Measurements from ENCODE around the gene CD52. TPM values are rescaled to one million over a fixed set of nuclear protein-coding genes. Genes with fewer than 3 reads are reported as not detected.

CD52 gene
- total RNA-seq, 6 experiments from 2014 or later, result 2.8 to 17.6 (median 8.5) TPM

DNA sequence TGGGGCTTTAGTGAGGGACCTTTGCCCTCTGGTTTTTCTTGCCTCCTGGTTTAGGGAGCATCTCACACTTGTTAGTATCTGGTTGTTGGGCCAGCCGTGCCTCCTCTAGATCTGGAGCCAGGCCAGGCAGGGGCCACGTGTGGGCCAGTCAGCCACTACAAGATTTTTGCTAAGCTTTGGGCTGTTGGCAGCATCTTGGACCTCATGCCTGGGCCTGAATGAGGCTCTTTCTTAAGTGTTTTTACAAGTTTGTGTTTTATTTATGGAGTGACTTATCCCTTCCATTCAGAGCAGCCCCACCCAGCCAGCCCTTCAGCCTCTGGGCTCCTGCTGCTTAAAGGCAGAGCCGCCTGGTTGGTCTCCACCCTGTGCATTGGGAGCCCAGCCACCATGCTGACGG lies 39.5 kb upstream of the CD52 start:
- WGBS (ENCODE audit: insufficient coverage, low coverage, low lambda C conversion rate, missing lambda C conversion rate), result 85% methylated on average over 2 of the region's 4 CpGs
- Histone ChIP-seq H3K27ac (peak overlapping the region; percentile 56 to 88 (median 60)), H3K36me3 (no peaks in the 10 kb centered on the region), H3K9me3 (no peaks in the 10 kb centered on the region), H3K4me1 (peaks cover 0 to 44% (median 21%) of the 10 kb centered on the region in 4 donors), H3K27me3 (no peaks in the 10 kb centered on the region), H3K4me3 (no peak overlapping the region)
- no peak for ATAC-seq
- intact Hi-C loops (cut with DNase I), result no loop called here
- TF ChIP-seq POLR2A (IDR thresholded peaks at IDR 0.05) (no peak), CTCF (IDR thresholded peaks at IDR 0.05) (no peak)
- DNase-seq, result peak in 1 of 3 donors; percentile 51

GRCh38 chr1:26278724-26279455 lies 38.9 kb upstream of the CD52 start:
- Histone ChIP-seq H3K27me3 (no peaks in the 10 kb centered on the region), H3K27ac (peak overlapping the region; percentile 88 to 93 (median 91)), H3K4me3 (peak overlapping the region; percentile 92 to 99 (median 92)), H3K4me1 (peaks cover 0 to 44% (median 21%) of the 10 kb centered on the region in 4 donors), H3K9me3 (no peaks in the 10 kb centered on the region), H3K36me3 (no peaks in the 10 kb centered on the region)
- TF ChIP-seq POLR2A (IDR thresholded peaks at IDR 0.05), result peak; percentile 49
- TF ChIP-seq CTCF (IDR thresholded peaks at IDR 0.05), result no peak
- peak; percentile 40 to 47 (median 46) for DNase-seq
- 71% methylated on average over 8 of the region's 9 CpGs for WGBS (ENCODE audit: insufficient coverage, low coverage, low lambda C conversion rate, missing lambda C conversion rate)
- intact Hi-C loops (cut with DNase I), result no loop called here
- ATAC-seq, result peak in 1 of 4 donors; percentile 21

DNA sequence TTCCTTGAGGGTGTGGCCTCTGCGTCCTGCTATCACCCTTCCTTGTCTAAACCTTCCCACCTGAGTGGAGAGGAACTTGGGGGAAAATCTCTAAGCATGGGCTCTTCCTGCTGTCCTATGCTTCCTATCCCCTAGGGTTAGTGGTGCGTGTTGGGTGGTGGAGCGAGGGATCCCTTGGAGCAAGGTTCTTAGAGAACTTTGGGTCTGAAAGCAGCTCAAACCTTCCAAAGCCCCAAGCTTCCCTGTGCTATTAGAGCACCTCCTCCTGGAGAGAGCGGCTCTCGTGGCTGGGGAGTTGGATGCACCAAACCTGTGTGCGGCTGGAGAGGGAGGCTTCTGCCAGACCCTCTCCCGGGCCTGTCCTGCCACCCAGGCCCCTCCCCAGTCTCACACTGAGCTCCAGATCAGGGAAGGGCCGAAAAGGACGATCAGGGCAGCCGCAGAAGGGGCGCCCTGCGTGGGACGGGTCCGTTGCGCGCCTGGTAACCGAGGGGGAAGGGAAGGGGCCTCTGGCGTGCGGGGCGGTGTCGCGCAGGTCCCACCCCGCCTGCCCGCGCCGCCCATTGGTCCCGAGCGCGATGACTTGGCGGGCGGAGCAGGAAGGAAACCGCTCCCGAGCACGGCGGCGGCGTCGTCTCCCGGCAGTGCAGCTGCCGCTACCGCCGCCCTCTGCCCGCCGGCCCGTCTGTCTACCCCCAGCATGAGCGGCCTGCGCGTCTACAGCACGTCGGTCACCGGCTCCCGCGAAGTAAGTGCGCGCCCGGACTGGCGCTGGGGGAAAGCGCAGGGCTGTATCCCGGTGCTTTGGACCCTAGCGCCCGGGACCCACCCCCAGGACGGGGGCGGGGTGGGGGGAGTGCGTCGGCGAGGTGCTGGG lies 38.1 kb upstream of the CD52 start, which contains the start of gene SH3BGRL3:
Gene SH3BGRL3, plus strand, starts transcription at position 631 of the 877 bp plus-strand sequence. Its CDS starts 70 bp downstream, at position 701.
- Histone ChIP-seq H3K4me1 (peaks cover 0 to 49% (median 21%) of the 10 kb centered on the region in 4 donors), H3K27me3 (no peaks in the 10 kb centered on the region), H3K36me3 (no peaks in the 10 kb centered on the region), H3K27ac (peak within 1 kb of the TSS; percentile 88 to 93 (median 91)), H3K4me3 (peak within 1 kb of the TSS; percentile 92 to 99 (median 92)), H3K9me3 (no peaks in the 10 kb centered on the region)
- 7% methylated on average over 7 of the region's 66 CpGs for WGBS (ENCODE audit: insufficient coverage, low coverage, low lambda C conversion rate, missing lambda C conversion rate)
- intact Hi-C loops (cut with DNase I), result loop anchor here (5.0 to 10.0 kb wide), 2 partner anchors 43 to 85 kb away; no protein-coding TSS in a partner anchor
- TF ChIP-seq POLR2A (IDR thresholded peaks at IDR 0.05) (peak; percentile 99), CTCF (IDR thresholded peaks at IDR 0.05) (peak; percentile 11 to 41 (median 34))
- DNase-seq (peak; percentile 92 to 93 (median 93)), ATAC-seq (peak; percentile 74 to 90 (median 89))

DNA sequence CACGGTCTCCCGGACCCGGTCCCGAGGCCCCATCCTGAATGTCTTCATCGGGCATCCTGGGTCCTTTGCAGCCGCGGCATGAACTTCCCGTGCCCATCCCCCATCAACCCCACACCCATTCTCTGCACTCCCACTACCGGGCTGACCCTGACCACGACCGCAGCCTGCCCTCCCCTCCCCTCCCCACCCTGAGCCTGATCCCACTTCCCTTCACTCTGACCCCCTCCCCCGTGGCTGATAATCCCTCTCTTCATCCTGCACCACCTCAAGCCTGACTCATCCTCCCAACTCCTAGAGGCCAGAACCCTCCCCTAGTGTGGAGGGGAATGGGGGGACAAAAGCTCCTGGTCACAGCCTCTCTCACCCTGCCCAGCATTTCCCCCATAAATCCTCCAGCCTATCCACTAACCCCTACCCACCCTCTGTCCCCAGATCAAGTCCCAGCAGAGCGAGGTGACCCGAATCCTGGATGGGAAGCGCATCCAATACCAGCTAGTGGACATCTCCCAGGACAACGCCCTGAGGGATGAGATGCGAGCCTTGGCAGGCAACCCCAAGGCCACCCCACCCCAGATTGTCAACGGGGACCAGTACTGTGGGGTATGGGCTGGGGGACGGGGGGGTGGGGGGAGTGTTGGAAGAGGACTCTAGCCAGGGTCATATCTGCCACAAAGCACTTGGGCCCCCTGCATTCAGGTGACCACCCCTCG lies 37.3 kb upstream of the CD52 start:
- no peaks in the 10 kb centered on the region for H3K9me3 ChIP-seq
- ATAC-seq, result peak in 2 of 4 donors; percentile 1 to 2
- no peaks in the 10 kb centered on the region for H3K36me3 ChIP-seq
- peak overlapping the region; percentile 92 to 99 (median 92) for H3K4me3 ChIP-seq
- TF ChIP-seq POLR2A (IDR thresholded peaks at IDR 0.05) (no peak), CTCF (IDR thresholded peaks at IDR 0.05) (no peak)
- no peaks in the 10 kb centered on the region for H3K27me3 ChIP-seq
- 0% methylated on average over 5 of the region's 20 CpGs for WGBS (ENCODE audit: insufficient coverage, low coverage, low lambda C conversion rate, missing lambda C conversion rate)
- H3K4me1 ChIP-seq, result peaks cover 0 to 47% (median 21%) of the 10 kb centered on the region in 4 donors
- DNase-seq, result peak in 1 of 3 donors; percentile 58
- H3K27ac ChIP-seq, result peak overlapping the region; percentile 88 to 93 (median 91)
- intact Hi-C loops (cut with DNase I), result loop anchor here (5.0 to 10.0 kb wide), 2 partner anchors 42 to 84 kb away; no protein-coding TSS in a partner anchor
